Measurements from ENCODE around the gene ZNF428. TPM values are rescaled to one million over a fixed set of nuclear protein-coding genes. Genes with fewer than 3 reads are reported as not detected.
A peak's percentile ranks its signal among the peaks of the same experiment; 100 is the strongest.

ZNF428 gene
- total and polyA plus RNA-seq, 4 donors, result 6.5 to 22.1 (median 14.4) TPM

GRCh38 chr19:43597876-43598275 is 21.6 kb downstream of the ZNF428 start (continued):
- TF ChIP-seq REST (IDR thresholded peaks at IDR 0.05), result no peak
- TF ChIP-seq YY1 (IDR thresholded peaks at IDR 0.05), result no peak
- TF ChIP-seq EGR1 (IDR thresholded peaks at IDR 0.05; ENCODE audit: low read depth in 2 of 2), result no peak

GRCh38 chr19:43596842-43597461 is 22.5 kb downstream of the ZNF428 start:
- WGBS, result 29% methylated on average over 7 of the region's 7 CpGs
- Histone ChIP-seq H3K9ac (ENCODE audit: low read depth in 1 of 2, low read length in 2 of 2) (peak overlapping the region; percentile 73 to 93), H3K4me1 (ENCODE audit: control insufficient read depth in 4 of 4, insufficient read depth in 4 of 4, low read length in 3 of 4) (peaks cover 6 to 40% (median 33%) of the 10 kb centered on the region in 4 donors), H3K9me3 (ENCODE audit: control insufficient read depth in 4 of 4, low read length in 3 of 4) (no peaks in the 10 kb centered on the region), H3K27me3 (ENCODE audit: control insufficient read depth in 4 of 4, insufficient read depth in 4 of 4, low read length in 3 of 4) (no peaks in the 10 kb centered on the region), H3K36me3 (ENCODE audit: control insufficient read depth in 4 of 4, insufficient read depth in 3 of 4, low read depth in 1 of 4, low read length in 3 of 4) (peaks cover 8 to 21% (median 19%) of the 10 kb centered on the region in 4 donors), H3K4me3 (ENCODE audit: low read depth in 1 of 3, low read length in 3 of 3) (peak overlapping the region; percentile 66 to 90 (median 78)), H3K27ac (ENCODE audit: low read depth in 1 of 2, low read length in 2 of 2) (peak overlapping the region; percentile 89 to 97)
- no peak for DNase-seq (ENCODE audit: low spot score)
- TF ChIP-seq HNF4A (conservative IDR thresholded peaks at IDR 0.05) (no peak), EGR1 (IDR thresholded peaks at IDR 0.05; ENCODE audit: low read depth in 2 of 2) (no peak), MAX (IDR thresholded peaks at IDR 0.05) (no peak), JUND (IDR thresholded peaks at IDR 0.05) (no peak), RXRA (IDR thresholded peaks at IDR 0.05) (no peak), FOXA1 (IDR thresholded peaks at IDR 0.05) (no peak), SP1 (IDR thresholded peaks at IDR 0.05) (no peak), CTCF (IDR thresholded peaks at IDR 0.05; ENCODE audit: low read depth, low read length, missing input control) (no peak), GABPA (IDR thresholded peaks at IDR 0.05 in 1 of 2, conservative IDR thresholded peaks at IDR 0.05 in 1 of 2) (no peak), FOXA2 (IDR thresholded peaks at IDR 0.05) (no peak), YY1 (IDR thresholded peaks at IDR 0.05) (no peak), TAF1 (conservative IDR thresholded peaks at IDR 0.05) (no peak), REST (IDR thresholded peaks at IDR 0.05) (no peak), ATF3 (IDR thresholded peaks at IDR 0.05) (no peak), RAD21 (IDR thresholded peaks at IDR 0.05) (no peak), NR2F2 (IDR thresholded peaks at IDR 0.05) (no peak), HNF4G (IDR thresholded peaks at IDR 0.05) (no peak)
